Right lobe of liver (tissue), 6 donors: ENCODE results near the gene FAM163B. TPM values are rescaled to one million over a fixed set of nuclear protein-coding genes. Genes with fewer than 3 reads are reported as not detected.

Experiments used
- ATAC-seq, 4 donors: fragments of 200-7000 bp; cut with Tn5 transposase; one replicate each; pipeline ENCODE4 v1.9.1; 2020; ENCODE audit warnings: mild to moderate bottlenecking in 4 of 4, moderate library complexity in 4 of 4
- DNase-seq, 3 donors: peaks; one replicate each; pipeline ENCODE4 v3.0.0-alpha.2; 2020
- H3K27ac ChIP-seq, 3 donors: fragments of 200-600 bp; one replicate each; pipeline ENCODE4 v1.8.0; 2022
- H3K27me3 ChIP-seq, 2 donors: fragments of 200-600 bp; one replicate each; pipeline ENCODE4 v1.8.0; 2022
- H3K36me3 ChIP-seq, 4 donors: fragments of 200-600 bp; sonication (generic) in 1 of 4; one replicate each; pipeline versions ENCODE4 v1.5.1 to v1.8.0; 2017 to 2022; ENCODE audit warnings: control low read depth in 1 of 4
- H3K4me1 ChIP-seq, 4 donors: fragments of 200-600 bp; sonication (generic) in 1 of 4; one replicate each; pipeline versions ENCODE4 v1.5.1 to v1.8.0; 2017 to 2022; ENCODE audit warnings: control low read depth in 1 of 4
- H3K4me3 ChIP-seq, 3 donors: fragments of 200-600 bp; one replicate each; pipeline ENCODE4 v1.8.0; 2022
- H3K9me3 ChIP-seq, 4 donors: fragments of 200-600 bp; sonication (generic) in 1 of 4; one replicate each; pipeline versions ENCODE4 v1.5.1 to v1.8.0; 2017 to 2022; ENCODE audit warnings: control low read depth in 1 of 4
- POLR2A ChIP-seq: fragments of 450-650 bp; IDR thresholded peaks from one replicate; pipeline ENCODE4 v1.6.1; 2017; ENCODE audit warnings: antibody characterized with exemption, mild to moderate bottlenecking
- WGBS: methylation state at CpG from one replicate; pipeline ENCODE4 v1.1.6; 2018; ENCODE audit warnings: low coverage, low lambda C conversion rate; ENCODE audit not compliant: insufficient coverage; ENCODE audit errors: missing lambda C conversion rate; 5-methylcytosine and 5-hydroxymethylcytosine counted together
- intact Hi-C, 2 donors: fragments of 100-400 bp; cut with DNase I; formaldehyde crosslinking; loops; one replicate each; pipeline versions ENCODE4 v1.11.2 to v1.14.1; 2022
- total RNA-seq, 6 experiments: library from RNA; depleted of rRNA in 2 of 6; stranded (reverse); fragments of >200 nt in 2 of 6; fragmentation: NEBNext Ultra II Directional in 3 of 6; extraction: Animal tissue kit (Norgen Biotek cat#: 25700) in 3 of 6; gene quantifications; one replicate each; pipeline versions ENCODE4 v1.1.0 to v1.2.4, GENCODE V29; 2016 to 2023
- TF ChIP-seq, protein P1 (sequence below), 4 donors: fragments of 200-600 bp in 3 of 4; fragments of 450-650 bp in 1 of 4; IDR thresholded peaks; one replicate each; pipeline versions ENCODE4 v1.5.1 to v1.8.0; 2016 to 2022; ENCODE audit warnings: antibody characterized with exemption in 4 of 4, mild to moderate bottlenecking in 2 of 4
- donor health status: DM: no; HTN: yes; CAD: no.
- donor health status: DM: no; HTN: no; CAD: no.
- donor health status: DM: no; HTN: no; CAD: no.
- donor health status: DM: no; HTN: yes; CAD: no.
- donor health status: DM: no; HTN: yes; CAD: no.

The FAM163B gene
- total RNA-seq, 6 experiments from 2014 or later, result 1.6 to 5.8 (median 3.0) TPM

DNA sequence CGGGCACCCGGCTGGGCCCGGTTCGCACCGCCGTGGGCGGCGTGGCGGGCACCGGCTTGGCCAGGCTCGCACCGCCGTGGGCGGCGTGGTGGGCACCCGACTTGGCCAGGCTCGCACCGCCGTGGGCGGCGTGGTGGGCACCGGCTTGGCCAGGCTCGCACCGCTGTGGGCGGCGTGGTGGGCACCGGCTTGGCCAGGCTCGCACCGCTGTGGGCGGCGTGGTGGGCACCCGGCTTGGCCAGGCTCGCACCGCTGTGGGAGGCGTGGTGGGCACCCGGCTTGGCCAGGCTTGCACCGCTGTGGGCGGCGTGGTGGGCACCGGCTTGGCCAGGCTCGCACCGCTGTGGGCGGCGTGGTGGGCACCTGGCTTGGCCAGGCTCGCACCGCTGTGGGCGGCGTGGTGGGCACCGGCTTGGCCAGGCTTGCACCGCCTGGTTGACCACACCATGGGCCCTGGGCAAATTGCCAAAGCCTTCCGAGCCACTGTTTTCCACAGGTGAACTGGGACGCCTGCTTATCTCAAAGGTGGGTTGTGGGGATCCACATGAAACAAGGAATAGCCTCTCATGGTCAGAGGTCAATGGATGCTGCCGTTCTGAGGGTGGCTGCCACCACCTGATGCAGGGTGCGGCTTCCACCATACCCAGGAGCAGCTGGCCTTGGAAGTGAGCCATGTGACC lies 46.4 kb downstream of the FAM163B start:
- DNase-seq (no peak), ATAC-seq (no peak)
- Histone ChIP-seq H3K27me3 (no peaks in the 10 kb centered on the region), H3K9me3 (no peaks in the 10 kb centered on the region), H3K4me3 (no peak overlapping the region), H3K4me1 (peaks cover 0 to 6% (median 0%) of the 10 kb centered on the region in 4 donors), H3K27ac (no peak overlapping the region), H3K36me3 (no peaks in the 10 kb centered on the region)
- intact Hi-C loops, result no loop called here
- WGBS, result no CpG with 5 or more reads among the region's 54 CpGs
- TF ChIP-seq, protein P1, sequence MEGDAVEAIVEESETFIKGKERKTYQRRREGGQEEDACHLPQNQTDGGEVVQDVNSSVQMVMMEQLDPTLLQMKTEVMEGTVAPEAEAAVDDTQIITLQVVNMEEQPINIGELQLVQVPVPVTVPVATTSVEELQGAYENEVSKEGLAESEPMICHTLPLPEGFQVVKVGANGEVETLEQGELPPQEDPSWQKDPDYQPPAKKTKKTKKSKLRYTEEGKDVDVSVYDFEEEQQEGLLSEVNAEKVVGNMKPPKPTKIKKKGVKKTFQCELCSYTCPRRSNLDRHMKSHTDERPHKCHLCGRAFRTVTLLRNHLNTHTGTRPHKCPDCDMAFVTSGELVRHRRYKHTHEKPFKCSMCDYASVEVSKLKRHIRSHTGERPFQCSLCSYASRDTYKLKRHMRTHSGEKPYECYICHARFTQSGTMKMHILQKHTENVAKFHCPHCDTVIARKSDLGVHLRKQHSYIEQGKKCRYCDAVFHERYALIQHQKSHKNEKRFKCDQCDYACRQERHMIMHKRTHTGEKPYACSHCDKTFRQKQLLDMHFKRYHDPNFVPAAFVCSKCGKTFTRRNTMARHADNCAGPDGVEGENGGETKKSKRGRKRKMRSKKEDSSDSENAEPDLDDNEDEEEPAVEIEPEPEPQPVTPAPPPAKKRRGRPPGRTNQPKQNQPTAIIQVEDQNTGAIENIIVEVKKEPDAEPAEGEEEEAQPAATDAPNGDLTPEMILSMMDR (IDR thresholded peaks at IDR 0.05), result no peak
- TF ChIP-seq POLR2A, result no peak

DNA sequence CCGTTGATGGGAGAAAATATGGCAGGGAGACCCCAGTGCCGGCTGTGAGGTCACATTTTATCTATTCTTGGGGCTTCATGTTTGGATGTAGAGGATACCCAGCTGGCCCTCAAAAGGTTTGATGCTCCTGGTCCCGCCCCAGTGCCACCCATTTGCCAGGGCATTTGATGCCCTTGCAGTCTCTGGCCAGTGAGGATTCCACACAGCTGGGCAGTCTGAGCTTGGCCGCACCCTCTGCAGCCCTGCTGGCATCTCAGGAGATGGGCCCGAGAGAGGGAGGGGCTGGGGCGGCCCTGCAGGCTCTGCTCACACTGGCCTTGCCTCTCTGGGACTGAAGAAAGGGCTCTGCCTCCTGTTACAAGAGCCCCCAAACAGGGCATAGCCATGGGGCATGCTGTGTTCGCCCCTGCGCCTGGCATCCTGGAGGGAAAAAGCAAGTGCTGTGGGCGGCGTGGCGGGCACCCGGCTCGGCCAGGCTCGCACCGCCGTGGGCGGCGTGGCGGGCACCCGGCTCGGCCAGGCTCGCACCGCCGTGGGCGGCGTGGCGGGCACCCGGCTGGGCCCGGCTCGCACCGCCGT lies 47.1 kb downstream of the FAM163B start:
- intact Hi-C loops, result no loop called here
- no peak for ATAC-seq

DNA sequence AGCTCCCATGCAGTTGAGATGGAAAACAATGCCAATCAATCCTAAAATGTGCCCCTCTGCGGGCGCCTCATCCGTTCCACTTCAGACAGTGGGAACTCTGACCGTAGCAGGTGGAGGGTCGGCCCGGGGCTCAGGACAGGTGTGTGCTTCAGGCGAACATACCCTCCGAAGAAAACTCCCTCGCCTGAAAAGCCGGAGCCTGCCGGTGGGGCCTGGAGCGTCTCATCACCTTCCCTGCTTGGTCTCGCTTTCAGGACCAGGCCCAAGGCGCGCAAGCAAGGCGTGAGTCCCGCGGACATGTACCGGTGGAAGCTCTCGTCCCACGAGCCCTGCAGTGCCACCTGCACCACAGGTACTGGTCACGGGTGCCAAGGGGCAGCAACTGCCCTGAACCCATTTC lies 48.2 kb downstream of the FAM163B start:
- ATAC-seq, result no peak
- no peak for TF ChIP-seq POLR2A
- TF ChIP-seq, protein P1 (IDR thresholded peaks at IDR 0.05), result no peak
- DNase-seq, result no peak
- Histone ChIP-seq H3K36me3 (no peaks in the 10 kb centered on the region), H3K4me1 (peaks cover 0 to 6% (median 0%) of the 10 kb centered on the region in 4 donors), H3K9me3 (no peaks in the 10 kb centered on the region), H3K27me3 (no peaks in the 10 kb centered on the region), H3K4me3 (no peak overlapping the region), H3K27ac (no peak overlapping the region)
- intact Hi-C loops, result no loop called here
- WGBS, result no CpG with 5 or more reads among the region's 22 CpGs

More for the DNA sequence above, 47.1 kb downstream of the FAM163B start:
- 89% methylated on average over 16 of the region's 32 CpGs for WGBS
- Histone ChIP-seq H3K9me3 (no peaks in the 10 kb centered on the region), H3K4me3 (no peak overlapping the region), H3K36me3 (no peaks in the 10 kb centered on the region), H3K4me1 (peaks cover 0 to 6% (median 0%) of the 10 kb centered on the region in 4 donors), H3K27ac (no peak overlapping the region), H3K27me3 (no peaks in the 10 kb centered on the region)
- no peak for DNase-seq
- no peak for TF ChIP-seq POLR2A
- TF ChIP-seq, protein P1 (IDR thresholded peaks at IDR 0.05), result no peak

DNA sequence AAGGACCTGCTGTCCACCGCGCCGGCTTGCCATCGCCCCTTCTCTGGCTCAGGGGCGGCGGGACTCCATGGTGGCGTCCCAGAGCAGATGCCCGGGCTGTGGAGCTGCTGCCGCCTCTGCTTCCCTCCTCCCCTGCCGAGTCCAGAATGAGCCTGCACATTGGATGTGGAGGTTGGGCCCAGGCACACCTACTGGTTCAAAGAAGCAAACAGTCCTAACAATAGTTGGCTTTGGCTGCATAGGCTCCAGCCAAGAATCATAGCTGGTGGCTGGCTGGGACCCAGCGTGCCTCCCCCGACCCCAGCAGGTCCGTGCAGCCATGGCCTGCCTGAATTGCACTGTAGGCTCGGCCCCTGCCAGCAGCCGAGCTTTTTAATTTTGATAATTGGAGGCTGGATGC lies 48.9 kb downstream of the FAM163B start:
- H3K27ac ChIP-seq, result no peak overlapping the region
- no peaks in the 10 kb centered on the region for H3K9me3 ChIP-seq
- 23% methylated on average over 5 of the region's 15 CpGs for WGBS
- peak in 1 of 4 donors; percentile 17 for ATAC-seq
- peaks cover 0 to 6% (median 0%) of the 10 kb centered on the region in 4 donors for H3K4me1 ChIP-seq
- no peak for DNase-seq
- no peaks in the 10 kb centered on the region for H3K36me3 ChIP-seq
- H3K4me3 ChIP-seq, result no peak overlapping the region
- no peak for TF ChIP-seq POLR2A
- TF ChIP-seq, protein P1 (IDR thresholded peaks at IDR 0.05), result no peak
- intact Hi-C loops, result no loop called here
- H3K27me3 ChIP-seq, result no peaks in the 10 kb centered on the region
